Epithelial cell of prostate (primary cell): ENCODE results near the gene BAIAP2L1.

ENCODE experiments used
- DNase-seq: peaks from one replicate; pipeline ENCODE4 v3.0.0-alpha.2; 2011; ENCODE audit warnings: low read depth, low spot score
- H3K27ac ChIP-seq: fragments of 450-650 bp; 2 replicates; pipeline ENCODE4 v1.5.1; 2017; ENCODE audit warnings: mild to moderate bottlenecking

Gene BAIAP2L1

DNA sequence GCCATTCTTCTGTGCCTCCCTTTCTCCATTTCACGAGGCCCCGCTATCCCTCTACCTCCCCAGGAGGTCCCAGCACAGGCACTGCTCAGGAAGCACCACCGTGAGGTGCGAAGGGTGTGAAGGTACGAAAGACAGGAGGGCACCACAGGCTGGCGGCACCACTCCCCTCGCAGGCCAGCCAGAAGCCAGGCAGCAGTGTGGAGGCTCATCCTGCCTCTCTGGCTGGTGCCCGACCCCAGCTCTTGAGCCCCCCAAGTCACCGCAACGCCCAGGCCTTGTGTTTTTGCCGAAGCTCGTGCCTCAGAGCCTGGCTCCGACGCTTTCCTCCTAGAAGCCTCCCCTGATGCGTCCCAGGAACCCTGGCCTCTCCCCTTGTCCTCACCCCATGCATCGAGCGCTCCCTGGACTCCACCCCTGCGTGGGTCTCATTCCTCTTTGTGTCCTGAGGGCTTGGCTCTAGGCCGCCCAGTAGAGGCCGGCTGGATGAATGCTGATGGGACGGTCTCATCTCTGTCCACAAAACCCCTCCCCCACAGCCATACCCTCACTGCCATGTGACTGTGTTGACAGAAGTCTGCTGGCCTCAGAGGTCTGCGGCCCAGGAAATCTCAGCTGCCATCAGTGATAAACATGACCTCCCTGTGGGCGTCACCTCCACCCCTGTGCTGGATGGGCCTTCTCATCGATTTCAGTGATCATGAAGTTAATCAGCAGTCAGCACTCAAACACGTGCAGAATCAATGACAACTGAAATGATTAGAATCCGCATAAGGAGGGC, 100.1 kb downstream of the BAIAP2L1 start:
- H3K27ac ChIP-seq: no peak overlapping the region
- no peak for DNase-seq

GRCh38 chr7:98297626-98298286, 103.1 kb downstream of the BAIAP2L1 start:
- no peak overlapping the region for H3K27ac ChIP-seq
- no peak for DNase-seq

- H3K27ac ChIP-seq: no peak overlapping the region
- DNase-seq: no peak
Measured at GRCh38 chr7:98296833-98297232, 104.1 kb downstream of the BAIAP2L1 start.

GRCh38 chr7:98295467-98296192, 105.3 kb downstream of the BAIAP2L1 start:
- H3K27ac ChIP-seq: peak overlapping the region; percentile 32
- DNase-seq: no peak

- DNase-seq: no peak
- peak overlapping the region; percentile 32 for H3K27ac ChIP-seq
Measured at GRCh38 chr7:98294798-98295382, 106.0 kb downstream of the BAIAP2L1 start.

- H3K27ac ChIP-seq: peak overlapping the region; percentile 32
- no peak for DNase-seq
Measured at GRCh38 chr7:98294326-98294725, 106.6 kb downstream of the BAIAP2L1 start.

GRCh38 chr7:98293746-98294145, 107.1 kb downstream of the BAIAP2L1 start:
- no peak for DNase-seq
- H3K27ac ChIP-seq: no peak overlapping the region

GRCh38 chr7:98293265-98293664, 107.6 kb downstream of the BAIAP2L1 start:
- no peak overlapping the region for H3K27ac ChIP-seq
- DNase-seq: no peak

DNA sequence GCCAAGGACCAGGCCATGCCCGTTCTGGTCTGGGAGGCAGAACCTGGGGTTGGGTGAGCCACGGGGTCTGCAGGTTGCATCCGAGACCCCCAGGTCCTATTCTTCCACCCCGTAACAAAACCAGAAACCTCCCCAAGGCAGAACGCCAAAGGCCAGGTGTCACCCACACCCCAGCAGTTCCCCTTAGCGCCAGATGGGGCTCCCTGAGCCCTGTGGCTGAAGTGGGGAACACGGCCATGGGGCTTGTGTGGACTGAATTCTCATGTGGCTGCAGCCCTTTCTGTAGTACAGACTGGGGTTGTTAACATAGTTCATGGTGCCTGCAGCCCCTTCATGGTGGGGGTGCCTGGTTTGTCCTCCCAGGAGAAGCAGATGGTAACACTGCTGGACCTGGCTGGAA, 109.2 kb downstream of the BAIAP2L1 start:
- no peak for DNase-seq
- no peak overlapping the region for H3K27ac ChIP-seq

GRCh38 chr7:98289333-98289875, 111.5 kb downstream of the BAIAP2L1 start:
- H3K27ac ChIP-seq: peak overlapping the region; percentile 93

DNA sequence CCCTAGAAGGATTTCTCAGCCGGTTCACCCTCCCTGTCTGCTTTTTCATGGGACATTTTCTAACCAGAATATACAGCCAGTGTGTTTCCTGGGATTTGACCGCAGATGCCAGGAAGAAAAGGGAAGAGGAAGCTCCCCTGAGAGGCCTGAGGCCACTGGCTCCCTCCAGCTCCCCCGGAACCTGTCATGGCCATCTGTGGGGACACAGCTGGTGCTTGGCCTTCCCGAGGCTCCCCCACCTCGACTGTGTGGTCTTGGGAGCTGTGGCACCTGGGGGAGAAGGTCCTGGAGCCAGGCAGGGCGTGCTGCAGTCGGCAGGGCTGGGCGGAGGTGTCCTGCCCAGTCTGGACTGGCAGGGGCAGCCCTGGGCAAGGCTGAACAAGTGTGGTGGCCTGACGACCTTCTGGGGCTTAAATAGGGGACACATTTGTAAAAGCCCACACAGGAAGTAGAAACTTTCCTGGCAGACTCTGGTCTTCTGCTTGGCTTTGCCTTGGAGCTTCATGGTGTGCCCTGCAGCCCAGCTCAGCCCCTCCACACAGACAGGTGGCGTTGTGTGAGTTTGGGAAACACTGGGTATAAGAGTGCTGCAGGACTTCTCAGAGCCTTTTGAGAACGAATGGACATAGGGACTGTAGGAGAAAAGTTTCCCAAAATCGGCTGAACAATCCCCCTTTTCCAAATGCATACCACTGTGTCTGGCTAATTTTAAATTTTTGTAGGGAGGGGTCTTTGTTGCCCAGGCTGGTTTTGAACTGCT, 112.6 kb downstream of the BAIAP2L1 start:
- H3K27ac ChIP-seq: peak overlapping the region; percentile 93

More at GRCh38 chr7:98289333-98289875, 111.5 kb downstream of the BAIAP2L1 start:
- DNase-seq: no peak

GRCh38 chr7:98287486-98287959, 113.4 kb downstream of the BAIAP2L1 start:
- peak overlapping the region; percentile 93 for H3K27ac ChIP-seq

More for the DNA sequence above, 112.6 kb downstream of the BAIAP2L1 start:
- no peak for DNase-seq

DNA sequence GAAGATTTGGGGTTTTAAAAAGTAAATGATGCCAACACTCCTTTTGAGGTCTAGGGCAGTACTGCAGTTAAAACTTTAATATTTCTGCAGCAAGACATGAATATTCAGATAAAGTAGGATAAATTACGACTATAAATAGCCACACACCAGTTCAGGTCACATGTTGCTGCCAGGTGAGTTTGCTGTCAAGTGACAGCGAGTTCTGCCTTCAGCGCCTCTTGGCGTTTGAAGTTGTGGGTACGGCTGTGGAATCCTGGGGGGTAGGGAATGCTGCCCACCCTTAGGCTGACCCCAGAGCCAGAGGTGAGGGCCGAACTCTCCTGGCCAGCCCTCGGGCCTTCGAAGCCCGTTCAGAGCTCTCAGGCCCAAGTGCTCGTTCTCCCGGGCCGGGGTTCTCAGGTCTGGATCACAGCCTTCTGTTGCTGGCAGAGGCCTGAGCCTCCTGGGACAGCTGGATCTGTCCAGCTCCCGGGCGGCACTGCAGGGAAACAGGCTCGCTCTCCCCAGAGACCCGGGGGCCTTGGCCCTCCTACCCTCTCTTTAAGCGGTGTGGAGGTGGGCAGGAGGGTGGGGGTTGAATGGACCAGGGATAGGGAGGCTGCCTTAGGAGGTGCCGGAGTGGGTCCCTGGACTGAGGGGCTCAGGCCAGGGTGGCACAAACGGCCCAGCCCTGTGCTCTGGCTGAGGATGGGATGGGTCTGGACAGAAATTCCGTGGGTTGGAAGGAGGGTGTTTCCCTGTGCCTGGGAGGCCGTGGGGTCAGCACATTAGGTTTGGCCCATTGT, 114.0 kb downstream of the BAIAP2L1 start:
- peak overlapping the region; percentile 93 for H3K27ac ChIP-seq
- DNase-seq: no peak

More at GRCh38 chr7:98287486-98287959, 113.4 kb downstream of the BAIAP2L1 start:
- DNase-seq: peak; percentile 40

- H3K27ac ChIP-seq: peak overlapping the region; percentile 93
- no peak for DNase-seq
Measured at GRCh38 chr7:98286093-98286539, 114.8 kb downstream of the BAIAP2L1 start.

DNA sequence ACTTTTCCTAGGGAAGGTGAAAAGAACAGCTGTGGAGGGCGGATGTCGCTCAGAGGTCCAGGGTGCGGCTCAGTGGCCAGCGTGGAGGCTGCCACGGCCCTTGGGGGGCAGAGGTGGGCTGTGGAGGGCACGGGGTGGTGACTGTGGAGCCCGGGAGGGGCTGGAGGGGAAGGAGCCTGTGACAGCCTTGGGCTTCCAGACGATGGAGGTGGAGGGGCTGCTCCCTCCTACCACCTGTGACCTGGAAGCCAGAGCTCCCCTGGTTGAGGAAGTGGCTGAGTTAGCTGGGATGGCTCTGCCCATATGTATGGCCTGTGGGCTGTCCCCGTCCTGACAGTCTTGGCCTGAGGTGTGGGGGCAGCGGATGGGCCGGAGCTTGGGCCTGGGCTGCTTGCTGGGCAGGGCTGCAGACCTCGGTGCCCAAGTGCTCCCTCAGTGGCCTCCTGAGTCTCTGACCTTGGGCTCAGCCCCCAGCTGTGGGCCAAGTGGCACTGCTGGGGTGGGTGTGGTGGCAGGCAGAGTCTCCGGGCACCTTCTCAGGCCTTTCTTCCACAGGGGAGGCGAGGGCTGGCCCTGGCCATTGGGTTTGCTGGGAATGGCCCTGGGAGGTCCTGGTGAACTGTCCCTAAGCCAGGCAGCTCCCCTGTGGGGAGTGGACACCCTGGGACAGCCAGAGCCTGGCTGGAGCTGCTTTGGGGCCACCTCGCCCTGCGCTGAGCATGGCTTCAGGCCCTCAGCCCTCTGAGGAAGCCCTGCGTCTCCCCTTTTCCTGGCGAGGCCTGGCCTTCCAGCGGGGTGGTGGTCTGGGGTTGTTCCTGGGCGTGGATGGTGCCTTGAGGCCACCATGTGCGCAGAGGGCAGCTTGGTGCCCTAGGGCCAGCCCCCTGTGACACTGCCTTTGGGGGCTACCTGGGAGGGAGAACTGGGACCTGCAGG, 115.5 kb downstream of the BAIAP2L1 start:
- DNase-seq: no peak
- peak overlapping the region; percentile 93 for H3K27ac ChIP-seq

DNA sequence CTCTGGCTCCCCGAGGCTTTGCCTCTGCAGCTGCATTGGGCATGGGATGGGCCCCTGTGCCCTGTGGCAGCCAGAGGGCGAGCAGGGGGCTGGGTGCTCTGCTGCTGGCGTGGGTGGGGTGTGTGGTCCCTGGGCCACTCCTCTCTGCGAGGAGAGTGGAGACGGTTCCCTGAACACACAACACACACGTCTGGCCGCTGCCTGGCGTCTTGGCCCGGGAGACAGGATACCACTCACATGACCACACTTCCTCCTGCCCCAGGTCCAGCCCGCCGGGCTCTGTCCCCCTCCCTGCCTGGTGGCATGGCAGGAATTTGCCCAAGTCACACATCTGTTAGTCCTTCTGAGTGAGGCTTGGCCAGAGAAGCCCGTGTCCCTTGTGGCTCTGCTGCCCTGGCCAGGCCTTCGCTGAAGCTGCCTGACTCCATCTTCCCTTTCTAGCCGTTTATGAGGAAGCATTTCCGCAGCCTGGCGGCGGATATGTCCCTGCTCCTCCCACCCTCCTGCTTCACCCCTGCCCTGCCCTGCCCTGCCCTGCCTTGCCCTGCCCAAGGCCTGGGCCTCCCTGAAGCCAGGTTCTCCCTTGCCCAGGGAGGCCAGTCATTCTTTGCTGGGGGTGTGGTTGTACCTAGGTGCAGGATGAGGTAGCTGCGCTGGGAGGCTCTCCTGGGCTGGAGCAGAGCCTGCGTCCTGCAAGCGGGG, 116.4 kb downstream of the BAIAP2L1 start:
- H3K27ac ChIP-seq: peak overlapping the region; percentile 93
- no peak for DNase-seq

GRCh38 chr7:98283887-98284222, 117.0 kb downstream of the BAIAP2L1 start:
- H3K27ac ChIP-seq: peak overlapping the region; percentile 93
- no peak for DNase-seq
